ENCODE data around the gene TSC22D3. TPM values are rescaled to one million over a fixed set of nuclear protein-coding genes. Genes with fewer than 3 reads are reported as not detected.
"Not testable (repeated sequence)": the region's sequence is repeated elsewhere in the genome, so short reads cannot be mapped to it uniquely, and the experiment has no call there.

TSC22D3 gene
- total and polyA plus RNA-seq, 8 donors: 198 to 906 (median 338) TPM

- H3K4me1 ChIP-seq: no peaks in the 10 kb centered on the region
- H3K4me3 ChIP-seq: no peak overlapping the region
- intact Hi-C loops (cut with DNase I; ENCODE audit: low total_unique reads): no loop called here
- H3K27ac ChIP-seq: no peak overlapping the region
- peaks cover 3 to 26% (median 16%) of the 10 kb centered on the region in 4 donors for H3K9me3 ChIP-seq
- H3K27me3 ChIP-seq: peaks cover 0 to 6% (median 0%) of the 10 kb centered on the region in 3 donors
- no peak for TF ChIP-seq CTCF (IDR thresholded peaks at IDR 0.05)
- TF ChIP-seq EP300 (IDR thresholded peaks at IDR 0.05): no peak
- TF ChIP-seq POLR2AphosphoS5 (IDR thresholded peaks at IDR 0.05): no peak
- no peak for TF ChIP-seq POLR2A (IDR thresholded peaks at IDR 0.05)
- no peaks in the 10 kb centered on the region for H3K36me3 ChIP-seq
- DNase-seq: no peak
Measured at GRCh38 chrX:107818900-107819521, 43.4 kb upstream of the TSC22D3 start.

GRCh38 chrX:107810053-107810452, 34.5 kb upstream of the TSC22D3 start:
- intact Hi-C loops (cut with DNase I; ENCODE audit: low total_unique reads); H3K4me1 ChIP-seq; H3K36me3 ChIP-seq; DNase-seq; H3K27me3 ChIP-seq; H3K9me3 ChIP-seq; H3K4me3 ChIP-seq; H3K27ac ChIP-seq: not testable (repeated sequence)
- WGBS, 5 donors: 73 to 97% (median 90%) methylated on average over 9 to 10 of the region's 10 CpGs

GRCh38 chrX:107805179-107805578, 29.6 kb upstream of the TSC22D3 start:
- Histone ChIP-seq H3K27ac (no peak overlapping the region), H3K4me3 (no peak overlapping the region), H3K36me3 (no peaks in the 10 kb centered on the region), H3K9me3 (peaks cover 0 to 23% (median 11%) of the 10 kb centered on the region in 4 donors), H3K27me3 (no peaks in the 10 kb centered on the region), H3K4me1 (no peaks in the 10 kb centered on the region)
- DNase-seq: no peak
- WGBS, 5 donors: 79 to 100% (median 94%) methylated on average over 3 of the region's 3 CpGs
- TF ChIP-seq CTCF (IDR thresholded peaks at IDR 0.05) (no peak), POLR2A (IDR thresholded peaks at IDR 0.05) (no peak), EP300 (IDR thresholded peaks at IDR 0.05) (no peak), POLR2AphosphoS5 (IDR thresholded peaks at IDR 0.05) (no peak)
- intact Hi-C loops (cut with DNase I; ENCODE audit: low total_unique reads): no loop called here

GRCh38 chrX:107804427-107804826, 28.8 kb upstream of the TSC22D3 start:
- Histone ChIP-seq H3K27ac (no peak overlapping the region), H3K4me3 (no peak overlapping the region), H3K4me1 (no peaks in the 10 kb centered on the region), H3K9me3 (peaks cover 0 to 23% (median 11%) of the 10 kb centered on the region in 4 donors), H3K36me3 (no peaks in the 10 kb centered on the region), H3K27me3 (no peaks in the 10 kb centered on the region)
- 69 to 88% (median 83%) methylated on average over 1 of the region's 1 CpG for WGBS, 5 donors
- no peak for TF ChIP-seq POLR2AphosphoS5 (IDR thresholded peaks at IDR 0.05)
- no peak for TF ChIP-seq CTCF (IDR thresholded peaks at IDR 0.05)
- no peak for TF ChIP-seq EP300 (IDR thresholded peaks at IDR 0.05)
- TF ChIP-seq POLR2A (IDR thresholded peaks at IDR 0.05): no peak
- no peak for DNase-seq
- intact Hi-C loops (cut with DNase I; ENCODE audit: low total_unique reads): no loop called here

- Histone ChIP-seq H3K36me3 (no peaks in the 10 kb centered on the region), H3K27me3 (no peaks in the 10 kb centered on the region), H3K4me3 (no peak overlapping the region), H3K9me3 (no peaks in the 10 kb centered on the region), H3K4me1 (peaks cover 0 to 5% (median 0%) of the 10 kb centered on the region in 4 donors), H3K27ac (peak overlapping the region in 1 of 5 donors; percentile 49)
- intact Hi-C loops (cut with DNase I; ENCODE audit: low total_unique reads): no loop called here
- TF ChIP-seq EP300 (IDR thresholded peaks at IDR 0.05): no peak
- TF ChIP-seq POLR2AphosphoS5 (IDR thresholded peaks at IDR 0.05): no peak
- no peak for TF ChIP-seq CTCF (IDR thresholded peaks at IDR 0.05)
- TF ChIP-seq POLR2A (IDR thresholded peaks at IDR 0.05): no peak
- DNase-seq: no peak
- WGBS, 5 donors: 11 to 38% (median 20%) methylated on average over 1 of the region's 1 CpG
Measured at GRCh38 chrX:107787827-107788226, 12.2 kb upstream of the TSC22D3 start.

All from stomach (tissue), 9 donors.